Inflammatory macrophage (primary cell): Measurements from ENCODE around the gene NECTIN3.

Experiments used
- DNase-seq, 2 donors: peaks; one replicate each; pipeline ENCODE4 v3.0.0-alpha.2; 2020 to 2022
- total RNA-seq, 18 experiments: gene quantifications; one replicate each; lab custom pipeline; 2026; ENCODE audit warnings: mixed read lengths in 6 of 18, inconsistent platforms in 2 of 18; lab: John Stamatoyannopoulos, UW

Gene NECTIN3, protein sequence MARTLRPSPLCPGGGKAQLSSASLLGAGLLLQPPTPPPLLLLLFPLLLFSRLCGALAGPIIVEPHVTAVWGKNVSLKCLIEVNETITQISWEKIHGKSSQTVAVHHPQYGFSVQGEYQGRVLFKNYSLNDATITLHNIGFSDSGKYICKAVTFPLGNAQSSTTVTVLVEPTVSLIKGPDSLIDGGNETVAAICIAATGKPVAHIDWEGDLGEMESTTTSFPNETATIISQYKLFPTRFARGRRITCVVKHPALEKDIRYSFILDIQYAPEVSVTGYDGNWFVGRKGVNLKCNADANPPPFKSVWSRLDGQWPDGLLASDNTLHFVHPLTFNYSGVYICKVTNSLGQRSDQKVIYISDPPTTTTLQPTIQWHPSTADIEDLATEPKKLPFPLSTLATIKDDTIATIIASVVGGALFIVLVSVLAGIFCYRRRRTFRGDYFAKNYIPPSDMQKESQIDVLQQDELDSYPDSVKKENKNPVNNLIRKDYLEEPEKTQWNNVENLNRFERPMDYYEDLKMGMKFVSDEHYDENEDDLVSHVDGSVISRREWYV
- 0 to 7.5 (median 0.21) reads per million in 18 experiments for total RNA-seq

DNA sequence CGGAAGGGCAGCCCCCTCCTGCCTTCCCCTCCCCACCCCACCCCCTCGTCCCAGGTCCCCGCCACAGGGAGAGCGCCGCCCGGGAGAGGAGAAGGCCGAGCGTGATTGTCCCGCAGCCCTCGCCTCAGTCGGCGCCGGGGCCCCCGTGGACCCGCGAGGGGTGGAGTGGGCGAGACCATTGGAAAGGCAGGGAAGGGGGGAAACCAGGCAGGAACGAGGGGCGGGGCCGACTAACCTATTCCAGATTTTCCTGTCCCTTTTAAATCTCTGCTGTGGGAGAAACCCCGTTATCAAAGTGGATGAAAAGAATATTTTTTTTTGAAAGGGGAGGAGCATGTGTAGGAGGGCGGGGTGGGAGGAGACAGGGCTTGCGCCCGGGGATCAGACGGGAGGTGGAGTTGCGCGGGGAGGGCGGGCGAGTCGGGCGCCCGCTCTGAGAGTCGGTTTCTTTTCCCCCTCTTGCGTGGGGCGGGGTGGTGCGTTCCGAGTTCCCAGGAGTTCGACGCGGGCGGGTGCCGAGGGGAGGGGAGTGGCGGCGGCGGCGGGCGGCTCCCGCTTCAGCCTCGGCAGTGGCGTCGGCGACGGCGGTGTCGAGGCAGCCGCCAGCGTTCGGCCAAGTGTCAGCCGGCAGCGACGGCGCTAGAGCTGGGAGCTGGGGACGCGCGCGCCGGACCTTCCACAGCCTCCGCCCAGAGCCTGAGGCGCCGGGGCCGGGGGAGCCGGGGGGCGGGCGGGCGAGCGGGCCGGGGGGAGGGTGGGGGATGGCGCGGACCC is at the start of gene NECTIN3:
NECTIN3 (plus strand) TSS at position 560 of the 774 bp plus-strand sequence; CDS start at position 762, 202 bp downstream.
- DNase-seq: peak; percentile 32 to 51

DNA sequence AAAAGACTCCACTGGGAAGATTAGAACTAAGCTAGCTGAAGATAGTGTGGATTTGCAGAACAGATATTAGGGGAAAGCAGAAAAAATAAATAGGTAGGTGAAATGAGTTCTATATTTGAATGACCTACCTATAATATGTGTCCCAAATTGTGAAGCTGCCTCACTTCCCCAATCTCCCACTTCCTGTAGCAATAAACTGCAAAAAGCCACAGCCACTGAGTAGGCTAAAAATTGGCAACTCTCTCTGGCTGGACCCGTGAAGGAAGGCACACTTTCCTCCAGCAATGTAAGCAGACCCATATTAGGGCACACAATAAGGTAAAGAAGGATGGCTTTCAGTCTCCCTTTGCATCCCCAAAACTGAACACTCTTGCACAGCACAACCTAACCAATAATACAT is 43.7 kb upstream of the NECTIN3 start:
- no peak for DNase-seq

DNA sequence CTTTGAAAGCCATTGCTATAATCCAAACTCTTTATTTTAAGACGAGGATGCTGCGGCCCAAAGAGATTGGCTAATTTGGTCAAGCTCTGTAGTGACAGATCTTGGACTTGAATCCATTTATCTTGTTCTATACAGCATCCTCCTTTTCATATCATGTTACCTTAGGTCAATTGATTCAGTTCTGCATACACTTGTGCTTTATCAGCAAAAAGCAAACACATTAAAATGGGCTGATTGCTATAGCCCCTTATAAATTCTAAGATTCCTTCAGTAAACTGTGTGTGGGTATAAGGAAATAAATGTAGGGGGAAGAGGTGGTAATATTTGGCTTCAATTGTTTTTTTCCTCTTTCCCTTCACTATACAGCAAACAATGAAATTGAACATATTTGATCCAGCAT is 40.1 kb upstream of the NECTIN3 start:
- no peak for DNase-seq

DNA sequence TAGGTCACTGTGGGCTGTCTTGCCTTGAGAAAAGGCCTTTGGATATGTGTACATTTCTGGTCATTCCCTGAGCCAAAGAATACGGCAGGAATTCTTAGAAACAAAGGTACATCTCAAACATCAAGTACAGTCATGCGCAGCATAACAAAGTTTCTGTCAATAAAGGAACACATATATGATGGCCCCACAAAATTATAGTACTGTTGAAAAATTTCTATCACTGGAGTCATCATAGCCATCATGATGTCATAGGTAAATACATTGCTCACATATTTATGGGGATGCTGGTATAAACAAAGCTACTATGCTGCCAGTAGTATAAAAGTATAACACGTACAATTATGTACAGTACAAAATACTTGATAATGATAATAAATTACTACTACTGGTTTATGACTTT is 38.9 kb upstream of the NECTIN3 start:
- no peak for DNase-seq

DNA sequence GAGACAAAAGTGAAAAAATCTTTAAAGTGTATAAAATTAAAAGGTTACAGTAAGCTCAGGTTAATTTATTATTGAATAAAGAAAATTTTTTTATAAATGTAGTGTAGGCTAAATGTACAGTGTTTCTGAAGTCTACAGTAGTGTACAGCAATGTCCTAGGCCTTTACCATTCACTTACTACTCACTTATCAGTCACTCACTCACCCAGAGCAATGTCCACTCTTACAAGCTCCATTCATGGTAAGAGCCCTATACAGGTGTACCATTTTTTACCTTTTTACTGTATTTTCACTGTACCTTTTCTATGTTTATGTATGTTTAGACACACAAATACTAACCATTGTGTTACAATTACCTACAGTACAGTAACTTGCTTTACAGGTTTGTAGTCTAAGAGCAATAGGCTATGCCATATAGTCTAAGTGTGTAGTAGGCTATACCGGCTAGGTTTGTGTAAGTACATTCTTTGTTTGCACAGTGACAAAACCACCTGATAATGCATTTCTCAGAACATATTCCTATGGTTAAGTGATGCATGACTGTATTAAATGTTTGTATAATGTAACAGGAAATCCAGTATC is 38.1 kb upstream of the NECTIN3 start:
- no peak for DNase-seq

DNA sequence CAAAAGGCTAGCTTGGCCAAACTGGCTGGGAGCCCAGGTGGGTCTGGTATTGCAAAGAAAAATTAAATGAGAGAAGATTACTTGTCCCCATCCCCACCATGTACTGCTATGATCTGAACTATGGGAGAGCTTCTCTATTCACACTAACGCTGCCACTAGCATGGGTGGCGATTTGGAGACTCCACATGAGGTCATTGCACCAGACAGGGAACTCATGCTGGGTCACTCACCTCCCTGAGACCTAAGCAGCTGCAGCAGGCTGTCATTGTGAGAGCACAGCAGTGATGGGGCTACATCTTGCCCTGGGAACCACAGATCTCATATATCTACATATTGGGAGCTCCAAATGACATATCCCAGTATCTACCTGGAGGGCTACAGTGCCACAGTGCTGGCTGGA is 36.3 kb upstream of the NECTIN3 start:
- DNase-seq: no peak

DNA sequence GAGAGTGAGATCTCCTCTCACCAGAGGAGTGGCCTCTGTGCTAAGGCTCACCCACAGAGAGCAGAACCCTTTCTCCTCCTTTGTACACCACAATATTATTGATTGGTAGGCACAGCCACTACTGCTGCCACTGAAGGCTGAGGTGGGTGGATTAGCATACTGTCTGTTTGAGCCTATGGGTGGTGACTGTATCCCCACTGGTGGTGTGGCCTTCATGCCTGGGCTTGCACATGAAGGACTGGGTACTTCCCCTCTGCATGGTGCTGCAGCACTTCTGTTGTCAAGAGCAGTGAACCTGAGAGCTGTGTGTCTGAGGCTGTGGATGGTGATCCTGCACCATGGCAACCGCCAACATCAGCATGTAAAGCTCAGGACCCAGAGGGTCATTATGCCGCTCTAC is 35.7 kb upstream of the NECTIN3 start:
- DNase-seq: no peak

DNA sequence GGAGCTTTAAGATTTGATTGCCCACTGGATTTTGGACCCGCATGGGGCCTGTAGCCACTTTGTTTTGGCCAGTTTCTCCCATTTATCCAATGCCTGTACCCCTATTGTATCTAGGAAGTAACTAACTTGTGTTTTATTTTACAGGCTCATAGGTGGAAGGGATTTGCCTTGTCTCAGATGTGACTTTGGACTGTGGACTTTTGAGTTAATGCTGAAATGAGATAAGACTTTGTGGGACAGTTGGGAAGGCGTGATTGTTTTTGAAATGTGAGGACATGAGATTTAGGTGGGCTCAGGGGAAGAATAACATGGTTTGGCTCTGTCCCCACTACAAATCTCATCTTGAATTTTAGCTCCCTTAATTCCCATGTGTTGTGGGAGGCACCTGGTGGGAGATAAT is 30.7 kb upstream of the NECTIN3 start:
- no peak for DNase-seq

DNA sequence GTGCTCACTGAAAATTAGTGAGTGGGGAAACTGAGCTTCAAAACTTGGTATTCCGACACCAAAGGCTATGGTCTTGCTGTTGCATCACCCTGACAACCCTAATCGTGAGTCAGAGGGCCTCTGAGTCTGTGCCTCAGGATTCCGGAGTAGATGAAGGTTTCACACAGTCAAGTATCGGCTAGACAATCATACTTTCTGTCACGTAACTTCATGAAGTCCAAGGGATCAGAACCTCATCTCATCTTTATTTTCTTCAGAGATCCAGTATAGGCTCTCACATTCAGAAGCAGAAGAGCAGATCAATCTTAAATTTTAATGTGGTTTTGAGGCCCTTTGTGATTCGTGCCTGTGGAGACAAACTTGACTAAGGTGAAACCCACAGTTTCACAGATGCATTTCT is 26.1 kb upstream of the NECTIN3 start:
- no peak for DNase-seq

DNA sequence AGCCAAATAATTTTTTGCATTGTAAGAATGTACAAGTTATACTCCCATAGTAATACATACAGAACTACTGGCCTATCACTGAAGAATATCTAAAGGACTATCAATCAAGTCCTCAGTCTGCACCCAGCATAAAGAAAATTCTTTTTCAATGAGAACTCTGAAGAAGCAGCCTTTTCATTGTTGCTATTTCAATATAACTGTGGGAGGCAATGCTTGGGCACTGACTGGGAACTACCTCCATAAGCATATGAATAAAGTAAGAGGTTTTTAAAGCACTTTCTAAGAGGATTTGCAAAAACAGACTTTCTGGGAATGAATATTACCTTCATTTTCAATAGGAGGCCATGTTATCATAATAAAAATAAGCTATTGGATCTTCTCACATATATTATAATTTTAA is 24.6 kb upstream of the NECTIN3 start:
- no peak for DNase-seq

DNA sequence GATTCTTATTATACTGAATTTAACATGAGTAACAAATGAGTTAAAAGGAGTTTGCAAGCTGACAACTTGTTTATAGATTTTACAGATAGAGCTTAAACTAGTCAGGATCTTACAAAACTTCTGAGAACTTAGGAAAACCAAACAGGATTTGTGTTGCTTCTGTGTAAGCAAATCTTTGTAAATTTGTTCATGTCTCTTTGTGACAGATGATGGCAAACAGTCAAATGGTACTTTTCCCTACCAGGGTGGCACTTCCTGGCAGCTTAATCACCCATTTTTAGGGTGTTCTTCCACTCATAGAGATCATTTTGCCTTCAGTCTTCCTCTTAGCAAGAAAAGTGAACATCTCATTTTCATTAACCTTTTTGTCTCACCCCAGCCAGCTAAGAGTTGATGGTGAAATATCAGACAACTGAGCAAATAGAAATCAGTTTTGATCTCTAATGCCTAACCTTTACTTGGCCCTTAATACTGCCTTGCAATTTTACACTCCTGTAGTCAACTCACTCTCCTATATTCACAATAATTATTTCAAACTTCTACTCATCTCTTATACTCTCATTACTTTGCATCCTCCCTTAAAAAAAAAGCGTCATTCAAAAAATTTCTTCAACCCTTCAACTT is 23.7 kb upstream of the NECTIN3 start:
- no peak for DNase-seq

DNA sequence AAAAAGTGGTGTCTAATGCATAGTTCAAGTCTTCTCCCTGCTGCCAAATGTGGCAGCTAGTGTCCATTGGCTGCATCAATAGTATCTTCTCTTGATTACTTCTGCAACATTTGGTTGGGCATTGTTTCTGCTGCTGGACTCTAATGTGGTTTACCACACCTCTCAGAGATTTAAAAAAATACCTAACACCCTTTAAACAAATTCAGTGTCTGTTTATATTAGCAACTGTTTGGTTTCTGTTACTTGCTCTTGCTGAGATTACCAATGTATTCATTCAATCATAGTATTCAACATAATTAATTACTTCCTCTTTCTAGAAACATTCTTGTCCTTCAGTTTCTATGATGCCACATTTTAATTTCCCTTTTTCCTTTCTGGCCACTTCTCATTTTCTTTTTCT is 20.3 kb upstream of the NECTIN3 start:
- DNase-seq: peak in 1 of 2 donors; percentile 3

DNA sequence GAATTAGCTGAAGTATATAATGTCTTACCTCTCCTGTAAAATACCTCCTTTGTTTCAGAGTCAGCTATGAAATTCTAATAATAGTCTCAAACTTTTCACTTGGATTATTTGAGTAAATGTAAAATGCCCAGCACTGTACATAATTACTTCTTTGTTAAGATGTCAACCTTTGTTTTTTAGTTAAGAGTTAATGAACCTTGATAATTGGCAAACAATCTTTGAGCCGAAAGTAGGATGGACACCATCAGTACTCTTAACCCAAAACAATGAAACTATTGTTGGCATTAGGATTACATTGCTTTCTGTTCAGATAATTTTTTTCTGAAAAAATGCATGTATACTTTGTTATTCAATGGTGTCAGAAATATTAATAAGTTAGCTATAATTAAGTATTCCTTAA is 3.0 kb upstream of the NECTIN3 start:
- no peak for DNase-seq

DNA sequence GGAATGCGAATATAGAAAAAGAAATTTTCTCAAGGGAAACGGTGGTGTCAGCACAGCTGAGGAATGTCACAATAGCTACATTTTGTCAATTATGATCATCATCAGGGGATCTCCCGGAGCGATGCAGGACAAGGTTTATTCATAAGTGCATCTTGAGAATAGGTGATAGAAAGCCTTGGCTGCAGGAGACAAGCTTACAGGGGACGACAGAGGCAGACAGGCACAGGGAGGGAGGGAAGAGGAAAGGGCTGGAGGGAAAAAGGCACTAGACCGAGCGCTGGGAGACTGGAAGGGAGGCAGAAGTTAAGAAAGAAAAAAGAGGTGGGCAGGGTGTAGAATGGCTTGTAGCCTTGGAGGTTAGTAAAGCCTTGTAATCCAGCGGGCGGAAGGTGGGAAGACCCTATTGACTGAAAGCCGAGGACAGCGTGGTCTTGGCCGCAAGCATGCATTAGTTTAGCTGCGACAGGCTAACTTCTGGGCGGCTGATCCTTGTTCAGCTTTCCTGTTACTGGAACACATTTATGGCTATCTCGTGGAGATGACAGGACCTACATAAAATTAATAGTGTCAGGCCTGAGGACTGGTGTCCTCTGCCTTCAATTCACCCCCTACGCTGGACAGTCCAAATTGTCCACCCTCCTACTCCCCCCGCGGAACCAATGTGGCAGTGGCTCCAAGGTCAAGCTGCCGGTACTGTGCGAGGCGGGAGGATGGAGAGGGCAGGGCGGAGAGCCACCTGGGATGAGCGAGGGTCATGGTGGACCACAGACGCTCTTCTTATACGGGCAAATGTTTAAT is 1.4 kb upstream of the NECTIN3 start:
- no peak for DNase-seq

DNA sequence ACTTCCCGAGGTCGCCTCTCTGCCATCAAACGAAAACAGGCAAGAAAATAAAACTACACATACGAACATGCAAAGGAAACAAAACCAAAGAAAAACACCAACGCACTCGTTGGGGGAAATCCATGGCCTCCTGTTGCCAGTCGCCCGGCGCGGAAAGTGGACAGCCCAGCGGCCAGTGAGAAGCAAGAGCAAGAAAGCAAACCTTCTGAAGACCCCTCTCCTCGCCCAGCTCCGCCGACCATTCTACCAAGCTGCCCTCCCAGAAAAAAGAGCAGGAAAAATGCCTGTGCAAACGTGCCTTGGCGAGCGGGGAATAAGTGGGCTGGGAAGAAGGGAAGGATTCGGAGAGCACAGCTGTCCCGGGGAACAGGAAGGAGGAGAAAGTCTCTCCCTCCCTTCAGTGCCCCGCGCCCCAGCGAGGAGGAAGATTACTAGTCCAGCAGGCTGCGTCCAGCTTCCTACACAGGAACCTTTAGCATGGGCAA is 802 bp upstream of the NECTIN3 start:
- no peak for DNase-seq

DNA sequence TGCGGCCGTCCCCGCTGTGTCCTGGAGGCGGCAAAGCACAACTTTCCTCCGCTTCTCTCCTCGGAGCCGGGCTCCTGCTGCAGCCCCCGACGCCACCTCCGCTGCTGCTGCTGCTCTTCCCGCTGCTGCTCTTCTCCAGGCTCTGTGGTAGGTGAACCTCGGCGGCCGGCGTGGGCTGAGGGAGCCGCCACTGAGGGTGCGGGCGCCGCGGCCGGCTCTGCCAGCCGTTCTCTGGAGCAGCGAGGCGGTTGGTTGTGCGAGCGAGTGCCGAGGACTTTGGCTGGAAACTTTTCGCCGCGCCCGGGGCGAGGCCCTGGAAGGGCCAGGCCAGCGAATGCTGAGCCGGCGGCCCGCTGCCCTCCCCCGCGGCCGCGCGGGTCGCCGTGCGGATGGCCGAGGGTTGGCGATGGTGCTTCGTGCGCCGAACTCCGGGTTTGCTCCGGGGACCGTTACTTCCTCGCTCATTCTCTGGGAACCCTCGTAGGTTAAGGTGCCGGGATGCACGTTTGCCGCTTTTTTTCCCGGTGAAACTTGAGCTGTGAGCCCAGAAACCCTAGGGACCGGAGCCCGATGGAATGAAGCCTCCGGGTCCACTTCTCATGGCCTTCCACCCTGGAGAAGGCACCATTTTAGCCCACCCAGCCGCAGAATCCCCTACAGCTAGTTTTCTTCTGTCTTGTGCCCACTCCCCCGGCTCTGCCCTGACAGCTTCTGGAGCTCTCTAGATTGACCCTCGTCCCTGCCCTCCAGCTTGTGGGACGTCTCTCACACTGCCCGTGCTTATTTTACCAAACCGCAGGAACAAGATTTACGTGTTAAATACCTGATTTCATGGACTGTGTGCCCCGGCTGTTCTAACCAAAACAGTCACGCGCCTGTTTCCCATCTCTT is 660 bp downstream of the NECTIN3 start:
- no peak for DNase-seq

DNA sequence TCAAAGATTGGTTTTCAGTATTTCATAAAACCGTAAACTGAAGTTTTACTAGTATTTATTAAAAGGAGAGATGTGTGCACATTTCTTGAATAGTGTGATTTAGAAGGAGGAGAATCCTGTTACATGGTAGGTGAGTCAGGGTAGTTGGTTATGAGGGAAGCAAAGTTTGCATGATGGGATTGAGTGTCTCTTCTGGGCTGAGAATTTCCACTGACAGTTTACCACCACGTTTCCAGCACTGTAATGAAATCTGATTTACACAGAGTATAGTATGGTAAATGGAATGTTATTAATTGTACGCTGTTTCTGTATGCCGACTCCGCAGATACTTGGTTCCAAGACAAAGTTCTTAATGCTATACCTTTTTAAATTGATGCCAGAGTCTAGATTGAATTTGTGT is 1.6 kb downstream of the NECTIN3 start:
- no peak for DNase-seq

DNA sequence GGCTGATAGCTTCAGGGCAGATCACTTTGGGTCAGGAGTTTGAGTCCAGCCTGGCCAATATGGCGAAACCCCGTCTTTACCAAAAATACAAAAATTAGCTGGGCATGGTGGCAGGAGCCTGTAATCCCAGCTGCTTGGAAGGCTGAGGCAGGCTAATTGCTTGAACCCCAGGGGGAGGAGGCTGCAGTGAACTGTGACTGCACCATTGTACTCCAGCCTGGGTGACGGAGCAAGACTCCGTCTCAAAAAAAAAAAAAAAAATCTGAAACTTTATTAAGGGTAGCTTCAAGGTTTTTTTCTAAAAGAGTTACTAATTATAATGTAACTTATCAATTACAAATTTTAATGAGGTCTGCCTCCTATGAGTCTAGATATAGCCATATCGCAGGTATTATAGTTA is 5.1 kb downstream of the NECTIN3 start:
- DNase-seq: no peak

DNA sequence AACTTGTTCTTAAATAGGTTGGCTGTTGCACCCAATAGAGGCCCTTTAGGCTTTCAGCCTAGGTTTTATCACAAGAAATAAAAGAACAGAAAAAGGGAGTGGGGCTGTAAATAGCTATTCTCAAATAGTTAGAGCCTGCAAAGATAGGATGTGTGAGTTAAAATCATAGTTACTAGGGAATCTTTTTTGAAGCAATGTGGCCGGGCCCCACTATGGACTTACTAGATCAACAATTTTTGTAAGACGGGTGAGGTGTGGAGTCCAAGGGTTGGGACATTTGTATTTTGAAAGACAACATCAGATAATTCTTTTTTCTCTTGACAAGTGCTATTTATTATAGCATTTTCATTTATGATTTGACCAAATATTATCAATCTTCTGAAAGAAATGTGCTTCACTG is 5.8 kb downstream of the NECTIN3 start:
- DNase-seq: no peak

DNA sequence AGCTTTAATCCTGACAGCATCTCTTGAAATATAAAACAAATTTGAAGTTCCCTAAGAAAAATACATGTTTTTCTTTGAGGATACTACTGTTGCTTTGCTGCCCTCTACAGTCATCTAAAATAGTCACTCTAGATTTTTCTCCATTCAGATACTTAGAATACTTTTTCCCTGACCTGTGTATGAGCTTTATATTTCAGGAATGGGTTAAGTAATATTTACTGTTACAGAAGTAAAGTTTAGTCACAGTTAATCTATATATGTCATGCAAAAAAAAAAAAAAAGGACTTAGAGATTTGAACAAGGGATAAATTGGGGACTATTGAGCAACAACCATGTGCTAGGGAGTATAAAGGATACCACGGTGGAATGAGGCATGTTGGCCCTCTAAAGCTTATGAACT is 8.8 kb downstream of the NECTIN3 start:
- peak in 1 of 2 donors; percentile 13 for DNase-seq
